ENCODE data around the gene ANKRD44. TPM values are rescaled to one million over a fixed set of nuclear protein-coding genes. Genes with fewer than 3 reads are reported as not detected.

ANKRD44 gene
- total and polyA plus RNA-seq, 4 donors: 25.9 to 63.5 (median 31.5) TPM

- Histone ChIP-seq H3K9me3 (ENCODE audit: control insufficient read depth, insufficient read depth, low read length) (no peaks in the 10 kb centered on the region), H3K4me3 (ENCODE audit: low read depth, low read length) (no peak overlapping the region), H3K27ac (ENCODE audit: low read depth, low read length) (no peak overlapping the region), H3K4me1 (ENCODE audit: control insufficient read depth, insufficient read depth, low read length) (peaks cover 14% of the 10 kb centered on the region), H3K27me3 (ENCODE audit: control insufficient read depth, insufficient read depth, low read length) (no peaks in the 10 kb centered on the region), H3K36me3 (ENCODE audit: control insufficient read depth, insufficient read depth, low read length) (peaks cover 3% of the 10 kb centered on the region)
- DNase-seq (ENCODE audit: low read depth in 4 of 6, low spot score in 6 of 6): no peak
Observed at GRCh38 chr2:197183355-197183754, 127.2 kb downstream of the ANKRD44 start.

GRCh38 chr2:197182668-197183067 is 127.9 kb downstream of the ANKRD44 start:
- H3K27ac ChIP-seq (ENCODE audit: low read depth, low read length): no peak overlapping the region
- DNase-seq (ENCODE audit: low read depth in 4 of 6, low spot score in 6 of 6): no peak
- 80% methylated on average over 1 of the region's 1 CpG for WGBS (ENCODE audit: insufficient coverage)
- no peaks in the 10 kb centered on the region for H3K9me3 ChIP-seq (ENCODE audit: control insufficient read depth, insufficient read depth, low read length)
- no peak overlapping the region for H3K4me3 ChIP-seq (ENCODE audit: low read depth, low read length)
- H3K27me3 ChIP-seq (ENCODE audit: control insufficient read depth, insufficient read depth, low read length): no peaks in the 10 kb centered on the region
- peaks cover 14% of the 10 kb centered on the region for H3K4me1 ChIP-seq (ENCODE audit: control insufficient read depth, insufficient read depth, low read length)
- H3K36me3 ChIP-seq (ENCODE audit: control insufficient read depth, insufficient read depth, low read length): peaks cover 3% of the 10 kb centered on the region

- peaks cover 14% of the 10 kb centered on the region for H3K4me1 ChIP-seq (ENCODE audit: control insufficient read depth, insufficient read depth, low read length)
- H3K36me3 ChIP-seq (ENCODE audit: control insufficient read depth, insufficient read depth, low read length): peaks cover 3% of the 10 kb centered on the region
- 90% methylated on average over 2 of the region's 5 CpGs for WGBS (ENCODE audit: insufficient coverage)
- H3K27ac ChIP-seq (ENCODE audit: low read depth, low read length): no peak overlapping the region
- no peak overlapping the region for H3K4me3 ChIP-seq (ENCODE audit: low read depth, low read length)
- H3K27me3 ChIP-seq (ENCODE audit: control insufficient read depth, insufficient read depth, low read length): no peaks in the 10 kb centered on the region
- no peak for DNase-seq (ENCODE audit: low read depth in 4 of 6, low spot score in 6 of 6)
- H3K9me3 ChIP-seq (ENCODE audit: control insufficient read depth, insufficient read depth, low read length): no peaks in the 10 kb centered on the region
Observed at GRCh38 chr2:197181491-197181890, 129.1 kb downstream of the ANKRD44 start.

GRCh38 chr2:197179744-197180498 is 130.7 kb downstream of the ANKRD44 start:
- peaks cover 1% of the 10 kb centered on the region for H3K36me3 ChIP-seq (ENCODE audit: control insufficient read depth, insufficient read depth, low read length)
- no peak overlapping the region for H3K4me3 ChIP-seq (ENCODE audit: low read depth, low read length)
- peaks cover 10% of the 10 kb centered on the region for H3K4me1 ChIP-seq (ENCODE audit: control insufficient read depth, insufficient read depth, low read length)
- no peak overlapping the region for H3K27ac ChIP-seq (ENCODE audit: low read depth, low read length)
- no peaks in the 10 kb centered on the region for H3K27me3 ChIP-seq (ENCODE audit: control insufficient read depth, insufficient read depth, low read length)
- 49% methylated on average over 9 of the region's 12 CpGs for WGBS (ENCODE audit: insufficient coverage)
- no peak for DNase-seq (ENCODE audit: low read depth in 4 of 6, low spot score in 6 of 6)
- H3K9me3 ChIP-seq (ENCODE audit: control insufficient read depth, insufficient read depth, low read length): no peaks in the 10 kb centered on the region

GRCh38 chr2:197176522-197176921 is 134.1 kb downstream of the ANKRD44 start:
- no peak overlapping the region for H3K4me3 ChIP-seq (ENCODE audit: low read depth, low read length)
- no CpG with 5 or more reads among the region's 1 CpG for WGBS (ENCODE audit: insufficient coverage)
- H3K9me3 ChIP-seq (ENCODE audit: control insufficient read depth, insufficient read depth, low read length): no peaks in the 10 kb centered on the region
- H3K4me1 ChIP-seq (ENCODE audit: control insufficient read depth, insufficient read depth, low read length): peaks cover 9% of the 10 kb centered on the region
- H3K36me3 ChIP-seq (ENCODE audit: control insufficient read depth, insufficient read depth, low read length): no peaks in the 10 kb centered on the region
- DNase-seq (ENCODE audit: low read depth in 4 of 6, low spot score in 6 of 6): no peak
- no peaks in the 10 kb centered on the region for H3K27me3 ChIP-seq (ENCODE audit: control insufficient read depth, insufficient read depth, low read length)
- H3K27ac ChIP-seq (ENCODE audit: low read depth, low read length): no peak overlapping the region

GRCh38 chr2:197174539-197175094 is 136.0 kb downstream of the ANKRD44 start:
- 89% methylated on average over 1 of the region's 2 CpGs for WGBS (ENCODE audit: insufficient coverage)
- Histone ChIP-seq H3K4me3 (ENCODE audit: low read depth, low read length) (no peak overlapping the region), H3K27me3 (ENCODE audit: control insufficient read depth, insufficient read depth, low read length) (no peaks in the 10 kb centered on the region), H3K9me3 (ENCODE audit: control insufficient read depth, insufficient read depth, low read length) (no peaks in the 10 kb centered on the region), H3K27ac (ENCODE audit: low read depth, low read length) (no peak overlapping the region), H3K4me1 (ENCODE audit: control insufficient read depth, insufficient read depth, low read length) (peaks cover 2% of the 10 kb centered on the region), H3K36me3 (ENCODE audit: control insufficient read depth, insufficient read depth, low read length) (no peaks in the 10 kb centered on the region)
- DNase-seq (ENCODE audit: low read depth in 4 of 6, low spot score in 6 of 6): no peak

- DNase-seq (ENCODE audit: low read depth in 4 of 6, low spot score in 6 of 6): no peak
- WGBS (ENCODE audit: insufficient coverage): 83% methylated on average over 2 of the region's 4 CpGs
- H3K4me1 ChIP-seq (ENCODE audit: control insufficient read depth, insufficient read depth, low read length): no peaks in the 10 kb centered on the region
Observed at GRCh38 chr2:197171582-197171981, 139.0 kb downstream of the ANKRD44 start.

GRCh38 chr2:197170208-197170607 is 140.4 kb downstream of the ANKRD44 start:
- no CpG with 5 or more reads among the region's 1 CpG for WGBS (ENCODE audit: insufficient coverage)
- no peak overlapping the region for H3K27ac ChIP-seq (ENCODE audit: low read depth, low read length)
- no peaks in the 10 kb centered on the region for H3K36me3 ChIP-seq (ENCODE audit: control insufficient read depth, insufficient read depth, low read length)
- peaks cover under 1% of the 10 kb centered on the region for H3K4me1 ChIP-seq (ENCODE audit: control insufficient read depth, insufficient read depth, low read length)
- no peak for DNase-seq (ENCODE audit: low read depth in 4 of 6, low spot score in 6 of 6)
- no peak overlapping the region for H3K4me3 ChIP-seq (ENCODE audit: low read depth, low read length)
- no peaks in the 10 kb centered on the region for H3K9me3 ChIP-seq (ENCODE audit: control insufficient read depth, insufficient read depth, low read length)
- no peaks in the 10 kb centered on the region for H3K27me3 ChIP-seq (ENCODE audit: control insufficient read depth, insufficient read depth, low read length)

More at GRCh38 chr2:197171582-197171981, 139.0 kb downstream of the ANKRD44 start:
- Histone ChIP-seq H3K36me3 (ENCODE audit: control insufficient read depth, insufficient read depth, low read length) (no peaks in the 10 kb centered on the region), H3K4me3 (ENCODE audit: low read depth, low read length) (no peak overlapping the region), H3K27ac (ENCODE audit: low read depth, low read length) (no peak overlapping the region), H3K9me3 (ENCODE audit: control insufficient read depth, insufficient read depth, low read length) (no peaks in the 10 kb centered on the region), H3K27me3 (ENCODE audit: control insufficient read depth, insufficient read depth, low read length) (no peaks in the 10 kb centered on the region)

- H3K9me3 ChIP-seq (ENCODE audit: control insufficient read depth, insufficient read depth, low read length): no peaks in the 10 kb centered on the region
- no peaks in the 10 kb centered on the region for H3K27me3 ChIP-seq (ENCODE audit: control insufficient read depth, insufficient read depth, low read length)
- peaks cover 14% of the 10 kb centered on the region for H3K4me1 ChIP-seq (ENCODE audit: control insufficient read depth, insufficient read depth, low read length)
- 44% methylated on average over 5 of the region's 5 CpGs for WGBS (ENCODE audit: insufficient coverage)
- H3K27ac ChIP-seq (ENCODE audit: low read depth, low read length): no peak overlapping the region
- no peaks in the 10 kb centered on the region for H3K36me3 ChIP-seq (ENCODE audit: control insufficient read depth, insufficient read depth, low read length)
- no peak overlapping the region for H3K4me3 ChIP-seq (ENCODE audit: low read depth, low read length)
- DNase-seq (ENCODE audit: low read depth in 4 of 6, low spot score in 6 of 6): peak in 2 of 6 donors; percentile 58 to 68
Observed at GRCh38 chr2:197168705-197169104, 141.9 kb downstream of the ANKRD44 start.

Data from spinal cord (tissue), 10 donors.